K562 (cell line): ENCODE results near the gene CRKL. TPM values are rescaled to one million over a fixed set of nuclear protein-coding genes. Genes with fewer than 3 reads are reported as not detected.

Experiments
- ADNP ChIP-seq: fragments of 200-800 bp; sonication (Bioruptor generic); IDR thresholded peaks from 2 replicates; pipeline ENCODE4 v1.6.1; 2016; ENCODE audit warnings: missing genetic modification characterization, missing compliant biosample characterization
- ARHGAP35 ChIP-seq: fragments of 450-650 bp; IDR thresholded peaks from 2 replicates; pipeline ENCODE4 v1.6.1; 2018; ENCODE audit not compliant: partially characterized antibody
- ARNT ChIP-seq, 2 experiments: fragments of 450-650 bp; IDR thresholded peaks; 2 replicates each; pipeline ENCODE4 v1.6.1; 2016; ENCODE audit warnings: mild to moderate bottlenecking in 1 of 2
- CEBPG ChIP-seq, 3 experiments: fragments of 200-800 bp in 1 of 3; sonication (Bioruptor generic) in 1 of 3; sonication (generic) in 1 of 3; formaldehyde crosslinking in 1 of 3; IDR thresholded peaks in 2 of 3; conservative IDR thresholded peaks in 1 of 3; 2 replicates each; pipeline versions ENCODE4 v1.6.1 to v1.8.0; 2016 to 2022; ENCODE audit warnings: missing compliant biosample characterization in 2 of 3, missing genetic modification characterization in 2 of 3, mild to moderate bottlenecking in 1 of 3, missing genetic modification reagents in 1 of 3
- ETV5 ChIP-seq: sonication (generic); formaldehyde crosslinking; IDR thresholded peaks from 2 replicates; pipeline ENCODE4 v1.4.0; 2020; ENCODE audit warnings: low read depth, mild to moderate bottlenecking, missing genetic modification reagents
- FIP1L1 ChIP-seq: fragments of 200-400 bp; formaldehyde crosslinking; IDR thresholded peaks from 2 replicates; pipeline ENCODE4 v1.6.1; 2018; ENCODE audit warnings: mild to moderate bottlenecking, low read depth, low read length; ENCODE audit not compliant: poor library complexity, severe bottlenecking
- HLTF ChIP-seq: fragments of 450-650 bp; IDR thresholded peaks from 2 replicates; pipeline ENCODE4 v1.6.1; 2016
- HMG20A ChIP-seq: fragments of 450-650 bp; formaldehyde crosslinking; conservative IDR thresholded peaks from 2 replicates; pipeline ENCODE4 v1.4.0; 2020; ENCODE audit warnings: mild to moderate bottlenecking, mixed read lengths
- HMG20B ChIP-seq: fragments of 250-450 bp; sonication (Bioruptor Pico); IDR thresholded peaks from 2 replicates; pipeline ENCODE4 v1.5.0; 2021; ENCODE audit warnings: mild to moderate bottlenecking
- IRF1 ChIP-seq: sonication (generic); formaldehyde crosslinking; IDR thresholded peaks from 2 replicates; pipeline ENCODE4 v1.8.0; 2022; ENCODE audit warnings: missing genetic modification reagents, mild to moderate bottlenecking, borderline replicate concordance
- JUND ChIP-seq, 2 experiments: IDR thresholded peaks; 2 replicates in 1 of 2; 3 replicates in 1 of 2; pipeline ENCODE4 v1.6.1; 2011; ENCODE audit warnings: borderline replicate concordance in 2 of 2, low read depth in 2 of 2, low read length in 2 of 2, improper control_type of control experiment in 1 of 2, missing biosample characterization in 1 of 2, missing genetic modification characterization in 1 of 2, missing genetic modification reagents in 1 of 2
- L3MBTL2 ChIP-seq: fragments of 450-650 bp; IDR thresholded peaks from 2 replicates; pipeline ENCODE4 v1.6.1; 2016; ENCODE audit warnings: mild to moderate bottlenecking, moderate library complexity
- MCM3 ChIP-seq: fragments of 450-650 bp; IDR thresholded peaks from 2 replicates; pipeline ENCODE4 v1.6.1; 2016
- MXI1 ChIP-seq: IDR thresholded peaks from 2 replicates; pipeline ENCODE4 v1.6.1; 2011; ENCODE audit warnings: low read depth, mild to moderate bottlenecking, improper control_type of control experiment, low read length
- NEUROD1 ChIP-seq: fragments of 150-350 bp; IDR thresholded peaks from 2 replicates; pipeline ENCODE4 v1.6.1; 2014; ENCODE audit warnings: borderline replicate concordance, low read length, low read depth; ENCODE audit not compliant: partially characterized antibody
- PHF21A ChIP-seq: fragments of 450-650 bp; IDR thresholded peaks from 2 replicates; pipeline ENCODE4 v1.6.1; 2017; ENCODE audit warnings: low read depth, borderline replicate concordance
- SMC3 ChIP-seq: conservative IDR thresholded peaks from 2 replicates; pipeline ENCODE4 v1.6.1; 2011; ENCODE audit warnings: low read depth, low read length, improper control_type of control experiment; ENCODE audit not compliant: insufficient read depth
- TRIM28 ChIP-seq: fragments of 450-650 bp; IDR thresholded peaks from 2 replicates; pipeline ENCODE4 v1.6.1; 2017
- XRCC5 ChIP-seq: fragments of 200-400 bp; formaldehyde crosslinking; IDR thresholded peaks from 2 replicates; pipeline ENCODE4 v1.6.1; 2017; ENCODE audit warnings: low read depth, mild to moderate bottlenecking, low read length
- ZNF384 ChIP-seq: IDR thresholded peaks from 2 replicates; pipeline ENCODE4 v1.6.1; 2012; ENCODE audit warnings: low read depth, low read length, improper control_type of control experiment
- ZNF586 ChIP-seq: fragments of 450-650 bp; formaldehyde crosslinking; conservative IDR thresholded peaks from 2 replicates; pipeline ENCODE4 v1.4.0; 2020; ENCODE audit warnings: mild to moderate bottlenecking, moderate library complexity
- ZNF695 ChIP-seq: fragments of 450-650 bp; formaldehyde crosslinking; IDR thresholded peaks from 2 replicates; pipeline ENCODE4 v1.4.0; 2020; ENCODE audit warnings: mild to moderate bottlenecking, moderate library complexity
- polyA plus RNA-seq, 8 experiments: library from polyadenylated mRNA; depleted of rRNA in 4 of 8; stranded (reverse) in 5 of 8; unstranded in 3 of 8; fragments of >200 nt; fragmentation: Nextera tagmentation in 2 of 8; fragmentation: Illumina TruSeq in 1 of 8; extraction: Ambion mirVana in 2 of 8; extraction: Trizol in 1 of 8; gene quantifications; 2 replicates each; pipeline versions ENCODE4 v1.2.1 to v1.2.3, GENCODE V29; 2011 to 2014; ENCODE audit warnings: inconsistent platforms in 1 of 8, missing spikeins in 1 of 8
- total RNA-seq, 7 experiments: library from RNA; depleted of rRNA in 6 of 7; stranded (reverse); fragments of >200 nt in 6 of 7; fragmentation: Illumina TruSeq in 2 of 7; extraction: Trizol in 2 of 7; gene quantifications; 2 replicates each; pipeline versions ENCODE4 v1.2.1 to v1.2.3, GENCODE V29; 2011 to 2021; ENCODE audit warnings: low replicate concordance in 1 of 7

CRKL gene
- total and polyA plus RNA-seq, 9 of the 15 experiments (the other 6 are each of a cell fraction or from before 2014, with no cell fraction given): 100 to 263 (median 124) TPM

DNA sequence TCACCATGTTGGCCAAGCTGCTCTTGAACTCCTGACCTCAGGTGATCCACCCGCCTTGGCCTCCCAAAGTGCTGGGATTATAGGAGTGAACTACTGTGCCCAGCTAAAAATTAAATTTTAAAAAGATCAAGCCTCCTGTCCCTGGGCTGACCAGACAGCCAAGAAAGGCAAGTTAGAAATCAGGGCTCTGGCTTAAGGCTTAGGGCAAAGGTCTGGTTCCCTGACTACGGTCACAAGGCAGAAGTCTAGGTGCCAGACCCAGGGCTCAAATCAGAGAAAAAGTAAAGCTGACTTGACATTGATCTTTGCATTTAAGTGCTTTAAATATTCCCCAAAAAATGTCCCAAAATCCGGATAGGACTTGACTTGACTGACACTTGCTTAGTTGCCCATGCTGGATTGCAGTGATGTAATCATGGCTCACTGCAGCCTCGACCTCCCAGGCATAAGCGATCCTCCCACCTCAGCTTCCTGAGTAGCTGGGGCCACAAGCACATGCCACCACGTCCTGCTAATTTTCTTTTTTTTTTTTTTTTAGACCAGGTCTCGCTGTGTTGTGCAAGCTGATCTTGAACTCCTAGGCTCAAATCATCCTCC lies 17.3 kb upstream of the CRKL start (continued):
- TF ChIP-seq FIP1L1 (no peak), IRF1 (CRISPR knock-in tag) (no peak), MCM3 (0 out of 2 replicates have a peak, but pooled peaks have one; percentile 18), MXI1 (no peak), SMC3 (no peak), TRIM28 (0 out of 2 replicates have a peak, but pooled peaks have one; percentile 35), ZNF695 (no peak), ETV5 (CRISPR knock-in tag) (0 out of 2 replicates have a peak, but pooled peaks have one; percentile 7), PHF21A (0 out of 2 replicates have a peak, but pooled peaks have one; percentile 30), HLTF (no peak), XRCC5 (no peak), ZNF586 (no peak), HMG20B (CRISPR knock-in tag) (no peak), NEUROD1 (peak; percentile 11), L3MBTL2 (0 out of 2 replicates have a peak, but pooled peaks have one; percentile 29), CEBPG (CRISPR knock-in tag; IDR thresholded peaks at IDR 0.05) (0 out of 2 replicates have a peak, but pooled peaks have one; percentile 30), CEBPG (tag; conservative IDR thresholded peaks at IDR 0.05 in 1 of 2, IDR thresholded peaks at IDR 0.05 in 1 of 2) (peak in 1 of 2 experiments; percentile 69; a peak in 2 of 4 replicates), JUND (IDR thresholded peaks at IDR 0.05; ENCODE audit: borderline replicate concordance, low read depth, low read length) (0 out of 2 replicates have a peak, but pooled peaks have one; percentile 32), JUND (tag; IDR thresholded peaks at IDR 0.05; ENCODE audit: borderline replicate concordance, low read depth, low read length) (no peak), ARHGAP35 (peak; percentile 11), HMG20A (CRISPR knock-in tag) (no peak), ZNF384 (peak; percentile 69; the same call in 1 of the 2 replicates), ARNT (IDR thresholded peaks at IDR 0.05) (no peak), ADNP (no peak)
